ENCODE measurements around the gene LYPD6B. TPM values are rescaled to one million over a fixed set of nuclear protein-coding genes. Genes with fewer than 3 reads are reported as not detected.

LYPD6B gene
- total RNA-seq, 1 experiment from 2014 or later = 2.0 TPM

GRCh38 chr2:149093579-149093978, 55.1 kb downstream of the LYPD6B start:
- POLR2A ChIA-PET (ENCODE audit: unreplicated experiment) = no interaction called here
- Histone ChIP-seq H3K27me3 (ENCODE audit: low read length) (peaks cover 54% of the 10 kb centered on the region; the same call in 1 of the 2 replicates), H3F3A (ENCODE audit: low read length, unreplicated experiment) (no peaks in the 10 kb centered on the region), H3K4me1 (ENCODE audit: insufficient read depth, low read length) (no peaks in the 10 kb centered on the region), H3K36me3 (ENCODE audit: low read depth, low read length) (no peaks in the 10 kb centered on the region), H3K9me2 (replicated peaks; ENCODE audit: low read length) (no peaks in the 10 kb centered on the region), H3K9me3 (ENCODE audit: low read length) (no peaks in the 10 kb centered on the region), H3K4me3 (ENCODE audit: low read length) (no peak overlapping the region), H2AFZ (ENCODE audit: low read length) (no peak overlapping the region), H4K20me1 (ENCODE audit: low read length) (no peaks in the 10 kb centered on the region), H3K79me2 (ENCODE audit: low read length) (no peaks in the 10 kb centered on the region), H3K27ac (ENCODE audit: low read length) (no peak overlapping the region), H3K9ac (ENCODE audit: low read length) (no peak overlapping the region), H3K4me2 (ENCODE audit: low read length) (no peak overlapping the region)
- no peak for ATAC-seq
- BruUV-seq (replicated peaks) = no TSS peak
- intact Hi-C loops (cut with micrococcal nuclease) = no loop called here
- CTCF ChIA-PET = no interaction called here
- DNase-seq = no peak
- TF ChIP-seq EZH2phosphoT487 (IDR thresholded peaks at IDR 0.05; ENCODE audit: borderline replicate concordance, low read length) (no peak), EZH2 (IDR thresholded peaks at IDR 0.05; ENCODE audit: low read length, unreplicated experiment) (no peak), CTCF (conservative IDR thresholded peaks at IDR 0.05; ENCODE audit: low read depth, low read length) (no peak)

GRCh38 chr2:149094217-149095015, 55.9 kb downstream of the LYPD6B start:
- Histone ChIP-seq H3K36me3 (ENCODE audit: low read depth, low read length) (no peaks in the 10 kb centered on the region), H3F3A (ENCODE audit: low read length, unreplicated experiment) (no peaks in the 10 kb centered on the region), H3K4me1 (ENCODE audit: insufficient read depth, low read length) (peaks cover 4% of the 10 kb centered on the region; the same call in 1 of the 2 replicates), H3K79me2 (ENCODE audit: low read length) (no peaks in the 10 kb centered on the region), H3K27me3 (ENCODE audit: low read length) (peaks cover 54% of the 10 kb centered on the region; the same call in 1 of the 2 replicates), H3K27ac (ENCODE audit: low read length) (no peak overlapping the region), H3K9me2 (replicated peaks; ENCODE audit: low read length) (no peaks in the 10 kb centered on the region), H4K20me1 (ENCODE audit: low read length) (no peaks in the 10 kb centered on the region), H3K9me3 (ENCODE audit: low read length) (no peaks in the 10 kb centered on the region), H3K4me2 (ENCODE audit: low read length) (no peak overlapping the region), H3K4me3 (ENCODE audit: low read length) (no peak overlapping the region), H2AFZ (ENCODE audit: low read length) (no peak overlapping the region), H3K9ac (ENCODE audit: low read length) (no peak overlapping the region)
- TF ChIP-seq CTCF (conservative IDR thresholded peaks at IDR 0.05; ENCODE audit: low read depth, low read length) (no peak), EZH2 (IDR thresholded peaks at IDR 0.05; ENCODE audit: low read length, unreplicated experiment) (no peak), EZH2phosphoT487 (IDR thresholded peaks at IDR 0.05; ENCODE audit: borderline replicate concordance, low read length) (no peak)
- no TSS peak for BruUV-seq (replicated peaks)
- ATAC-seq = no peak
- intact Hi-C loops (cut with micrococcal nuclease) = no loop called here
- POLR2A ChIA-PET (ENCODE audit: unreplicated experiment) = no interaction called here
- DNase-seq = no peak
- CTCF ChIA-PET = no interaction called here

GRCh38 chr2:149098701-149099100, 60.2 kb downstream of the LYPD6B start:
- no peaks in the 10 kb centered on the region for H4K20me1 ChIP-seq (ENCODE audit: low read length)
- TF ChIP-seq EZH2 (IDR thresholded peaks at IDR 0.05; ENCODE audit: low read length, unreplicated experiment) (no peak), EZH2phosphoT487 (IDR thresholded peaks at IDR 0.05; ENCODE audit: borderline replicate concordance, low read length) (no peak), CTCF (conservative IDR thresholded peaks at IDR 0.05; ENCODE audit: low read depth, low read length) (no peak)
- ChIA-PET POLR2A (ENCODE audit: unreplicated experiment) (no interaction called here), CTCF (no interaction called here)
- intact Hi-C loops (cut with micrococcal nuclease) = no loop called here
- H3K9me2 ChIP-seq (replicated peaks; ENCODE audit: low read length) = no peaks in the 10 kb centered on the region
- H3K36me3 ChIP-seq (ENCODE audit: low read depth, low read length) = no peaks in the 10 kb centered on the region
- peaks cover 4% of the 10 kb centered on the region; the same call in 1 of the 2 replicates for H3K4me1 ChIP-seq (ENCODE audit: insufficient read depth, low read length)
- H3K9ac ChIP-seq (ENCODE audit: low read length) = no peak overlapping the region
- H2AFZ ChIP-seq (ENCODE audit: low read length) = no peak overlapping the region
- no peak for ATAC-seq
- DNase-seq = peak; percentile 62
- no peaks in the 10 kb centered on the region for H3F3A ChIP-seq (ENCODE audit: low read length, unreplicated experiment)
- H3K79me2 ChIP-seq (ENCODE audit: low read length) = no peaks in the 10 kb centered on the region
- peaks cover 42% of the 10 kb centered on the region; the same call in 1 of the 2 replicates for H3K27me3 ChIP-seq (ENCODE audit: low read length)
- H3K27ac ChIP-seq (ENCODE audit: low read length) = no peak overlapping the region
- no TSS peak for BruUV-seq (replicated peaks)
- H3K9me3 ChIP-seq (ENCODE audit: low read length) = no peaks in the 10 kb centered on the region
- no peak overlapping the region for H3K4me3 ChIP-seq (ENCODE audit: low read length)
- no peak overlapping the region for H3K4me2 ChIP-seq (ENCODE audit: low read length)

All from PC-3 (cell line).